Esophagus muscularis mucosa (tissue), 4 donors: ENCODE results near the gene DTD1.

Source experiments
- EP300 ChIP-seq: sonication (generic); formaldehyde crosslinking; IDR thresholded peaks from one replicate; pipeline ENCODE4 v1.6.1; 2017; ENCODE audit warnings: antibody characterized with exemption
- POLR2A ChIP-seq: fragments of 450-650 bp; IDR thresholded peaks from one replicate; pipeline ENCODE4 v1.6.1; 2017; ENCODE audit warnings: antibody characterized with exemption, moderate library complexity, mild to moderate bottlenecking, low read depth
- POLR2AphosphoS5 ChIP-seq, 2 donors: sonication (generic); formaldehyde crosslinking; IDR thresholded peaks; one replicate each; pipeline ENCODE4 v1.6.1; 2017; ENCODE audit warnings: antibody characterized with exemption in 2 of 2
- TF ChIP-seq, protein P1 (sequence below), 3 experiments: fragments of 200-600 bp in 2 of 3; fragments of 450-650 bp in 1 of 3; sonication (generic) in 2 of 3; IDR thresholded peaks; one replicate each; pipeline ENCODE4 v1.5.1; 2017 to 2019; ENCODE audit warnings: antibody characterized with exemption in 3 of 3, mild to moderate bottlenecking in 2 of 3, moderate library complexity in 1 of 3

DNA sequence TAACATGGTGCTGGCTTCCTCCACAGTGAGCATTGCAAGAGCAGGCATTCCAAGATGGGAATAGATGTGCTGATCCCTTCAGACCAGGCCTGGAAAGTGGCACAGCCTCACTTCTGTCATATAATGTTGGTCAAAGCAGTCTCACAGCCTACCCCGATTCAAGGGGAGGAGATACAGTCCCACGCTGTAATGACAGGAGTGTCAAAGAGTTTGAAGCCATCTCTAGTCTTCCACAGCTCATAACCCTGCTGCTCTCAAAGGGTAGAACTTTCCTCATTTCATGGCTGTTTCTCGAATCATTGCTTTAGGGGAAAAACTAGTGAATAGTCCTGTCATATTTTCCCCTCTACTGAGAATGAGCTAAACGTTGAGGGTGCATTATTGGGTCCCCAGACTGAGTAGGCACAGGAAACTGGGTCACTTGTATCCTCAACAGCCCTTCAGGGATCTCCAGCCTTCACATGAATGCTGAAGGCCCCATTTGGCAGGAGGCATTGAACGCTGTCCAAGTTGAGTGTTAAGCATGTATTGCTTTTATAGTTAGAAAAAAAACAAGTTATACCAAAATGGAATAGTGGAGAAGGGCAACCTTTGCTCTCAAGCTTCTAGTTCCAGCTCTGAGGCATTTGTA is 27.3 kb downstream of the DTD1 start:
- TF ChIP-seq, protein P1, sequence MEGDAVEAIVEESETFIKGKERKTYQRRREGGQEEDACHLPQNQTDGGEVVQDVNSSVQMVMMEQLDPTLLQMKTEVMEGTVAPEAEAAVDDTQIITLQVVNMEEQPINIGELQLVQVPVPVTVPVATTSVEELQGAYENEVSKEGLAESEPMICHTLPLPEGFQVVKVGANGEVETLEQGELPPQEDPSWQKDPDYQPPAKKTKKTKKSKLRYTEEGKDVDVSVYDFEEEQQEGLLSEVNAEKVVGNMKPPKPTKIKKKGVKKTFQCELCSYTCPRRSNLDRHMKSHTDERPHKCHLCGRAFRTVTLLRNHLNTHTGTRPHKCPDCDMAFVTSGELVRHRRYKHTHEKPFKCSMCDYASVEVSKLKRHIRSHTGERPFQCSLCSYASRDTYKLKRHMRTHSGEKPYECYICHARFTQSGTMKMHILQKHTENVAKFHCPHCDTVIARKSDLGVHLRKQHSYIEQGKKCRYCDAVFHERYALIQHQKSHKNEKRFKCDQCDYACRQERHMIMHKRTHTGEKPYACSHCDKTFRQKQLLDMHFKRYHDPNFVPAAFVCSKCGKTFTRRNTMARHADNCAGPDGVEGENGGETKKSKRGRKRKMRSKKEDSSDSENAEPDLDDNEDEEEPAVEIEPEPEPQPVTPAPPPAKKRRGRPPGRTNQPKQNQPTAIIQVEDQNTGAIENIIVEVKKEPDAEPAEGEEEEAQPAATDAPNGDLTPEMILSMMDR (IDR thresholded peaks at IDR 0.05): no peak
- TF ChIP-seq EP300: no peak
- TF ChIP-seq POLR2AphosphoS5 (IDR thresholded peaks at IDR 0.05): no peak
- TF ChIP-seq POLR2A: no peak
